Stimulated activated CD8-positive, alpha-beta memory T cell treated with anti-CD3 and anti-CD28 coated beads, Interleukin-12 subunit alpha, Interleukin-12 subunit beta, amount 100 ng/mL, for 4 hours (primary cell): ENCODE measurements around the gene LYSMD3.

Experiments
- DNase-seq: peaks from one replicate; pipeline ENCODE4 v3.0.0-alpha.2; 2020; ENCODE audit warnings: low read depth

The LYSMD3 gene

DNA sequence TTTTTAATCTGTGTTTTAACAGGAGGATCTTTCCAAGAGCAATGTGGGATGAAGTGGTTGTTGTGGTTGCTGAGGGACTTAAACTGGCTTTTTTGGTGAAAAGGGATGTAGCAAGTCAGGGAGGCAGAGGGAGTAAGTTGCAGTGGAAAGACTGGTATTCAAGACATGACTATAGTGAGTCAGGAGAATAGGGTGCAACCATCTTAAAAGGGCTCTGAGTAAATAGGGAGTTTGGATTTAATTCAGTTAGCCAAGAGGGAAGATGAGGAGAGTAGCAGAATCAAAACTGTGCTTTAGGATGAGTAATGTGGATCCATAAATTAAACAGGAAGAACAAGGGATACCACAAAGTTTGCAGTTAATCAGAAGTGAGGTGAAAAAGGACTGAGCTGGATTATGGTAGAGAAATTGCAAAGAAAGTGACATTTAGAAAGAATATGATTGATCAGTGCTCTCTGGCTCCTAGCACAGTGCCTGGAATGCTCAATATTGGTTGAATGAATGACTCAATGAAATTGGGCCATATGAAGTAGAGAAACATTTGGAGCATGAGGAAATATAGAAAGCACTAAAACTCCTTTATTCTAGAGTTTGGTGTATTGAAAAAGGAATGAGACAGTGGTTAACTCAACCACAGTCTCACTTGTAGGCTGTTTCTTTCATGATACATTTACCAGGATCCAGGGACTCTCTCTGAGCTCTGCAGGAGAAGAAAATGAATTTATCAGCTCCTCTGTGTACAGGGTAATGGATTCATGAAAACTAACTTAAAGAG, 49.6 kb downstream of the LYSMD3 start:
- no peak for DNase-seq

DNA sequence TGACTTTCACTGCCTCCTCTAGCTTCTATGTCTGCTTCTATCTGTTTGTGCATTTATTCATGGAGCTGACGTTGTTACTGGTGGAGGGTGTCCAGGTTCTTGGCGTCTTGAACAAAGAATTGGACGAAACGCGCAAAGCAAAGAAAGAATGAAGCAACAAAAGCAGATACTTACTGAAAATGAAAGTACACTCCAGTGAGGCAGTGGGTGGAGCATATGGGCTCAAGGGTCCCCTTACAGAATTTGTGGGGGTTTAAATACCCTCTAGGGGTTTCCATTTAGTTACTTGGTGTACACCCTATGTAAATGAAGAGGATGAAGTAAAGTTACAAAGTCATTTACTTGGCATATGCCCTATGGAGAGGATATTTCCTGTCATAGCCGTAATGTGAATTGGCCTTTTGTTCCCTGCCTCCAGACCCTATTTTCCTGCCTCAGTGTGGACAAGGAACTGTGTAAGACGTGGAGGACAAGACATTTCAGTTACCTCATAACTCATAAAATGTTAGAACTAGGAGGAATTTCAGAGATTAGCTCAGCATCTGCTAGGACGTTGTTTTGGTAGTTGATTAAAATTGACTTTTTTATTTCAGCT, 51.7 kb downstream of the LYSMD3 start:
- no peak for DNase-seq

DNA sequence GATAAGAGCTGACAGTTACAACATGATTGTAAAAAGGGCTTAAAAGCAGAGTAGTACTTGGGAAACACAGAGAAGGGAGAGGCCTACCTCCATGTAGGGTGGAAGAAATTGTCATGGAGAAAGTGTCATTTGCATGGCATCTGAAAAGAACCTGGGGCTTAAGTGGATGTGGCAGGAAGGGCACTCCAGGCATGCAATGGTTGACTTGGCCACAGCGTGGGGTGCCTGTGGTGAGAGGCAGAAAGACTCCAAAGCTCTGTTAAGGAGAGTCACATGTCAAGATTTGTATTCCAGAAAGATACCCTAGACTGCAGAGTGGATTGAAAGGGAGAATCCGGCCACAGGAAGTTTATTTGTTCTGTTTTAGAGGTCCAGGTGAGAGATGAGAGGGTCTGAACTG, 52.3 kb downstream of the LYSMD3 start:
- DNase-seq, result no peak

DNA sequence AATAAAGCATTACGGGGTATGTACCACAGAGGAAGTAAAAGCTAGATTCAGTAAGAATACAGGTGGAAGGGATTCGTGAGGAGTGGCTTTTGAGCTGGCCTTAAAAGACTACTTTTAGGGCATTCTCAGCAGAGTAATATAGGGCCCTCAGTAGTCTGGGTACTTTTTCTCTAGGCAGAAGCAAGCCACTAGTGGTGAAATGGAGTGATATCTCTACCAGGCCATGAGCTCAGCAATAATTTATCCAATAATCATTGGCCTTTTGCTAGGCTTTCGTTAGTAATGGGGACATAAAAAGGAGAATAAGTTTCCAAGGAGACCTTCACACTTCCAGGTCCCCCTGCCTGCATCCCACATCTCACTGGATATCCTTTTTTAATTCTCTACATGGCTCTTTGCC, 53.0 kb downstream of the LYSMD3 start:
- no peak for DNase-seq

DNA sequence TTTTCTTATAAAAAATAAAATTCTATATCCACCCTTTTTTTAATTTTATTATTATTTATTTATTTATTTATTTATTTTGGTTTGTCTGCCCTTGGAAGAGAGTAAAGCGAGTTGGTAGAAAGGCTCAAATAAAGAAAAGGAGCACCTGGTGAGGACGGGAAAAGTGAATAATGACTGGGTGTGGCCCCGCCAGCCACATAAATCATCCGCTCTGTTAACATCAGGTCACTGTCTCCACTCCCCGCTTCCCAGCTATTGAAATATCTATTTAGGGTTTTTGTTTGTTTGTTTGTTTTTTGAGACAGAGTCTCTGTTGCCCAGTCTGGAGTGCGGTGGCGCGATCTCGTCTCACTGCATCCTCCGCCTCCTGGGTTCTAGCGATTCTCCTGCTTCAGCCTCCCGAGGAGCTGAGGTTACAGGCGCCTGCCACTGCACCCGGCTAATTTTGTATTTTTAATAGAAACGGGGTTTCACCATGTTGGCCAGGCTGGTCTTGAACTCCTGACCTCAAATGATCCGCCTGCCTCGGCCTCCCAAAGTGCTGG, 53.9 kb downstream of the LYSMD3 start:
- no peak for DNase-seq

DNA sequence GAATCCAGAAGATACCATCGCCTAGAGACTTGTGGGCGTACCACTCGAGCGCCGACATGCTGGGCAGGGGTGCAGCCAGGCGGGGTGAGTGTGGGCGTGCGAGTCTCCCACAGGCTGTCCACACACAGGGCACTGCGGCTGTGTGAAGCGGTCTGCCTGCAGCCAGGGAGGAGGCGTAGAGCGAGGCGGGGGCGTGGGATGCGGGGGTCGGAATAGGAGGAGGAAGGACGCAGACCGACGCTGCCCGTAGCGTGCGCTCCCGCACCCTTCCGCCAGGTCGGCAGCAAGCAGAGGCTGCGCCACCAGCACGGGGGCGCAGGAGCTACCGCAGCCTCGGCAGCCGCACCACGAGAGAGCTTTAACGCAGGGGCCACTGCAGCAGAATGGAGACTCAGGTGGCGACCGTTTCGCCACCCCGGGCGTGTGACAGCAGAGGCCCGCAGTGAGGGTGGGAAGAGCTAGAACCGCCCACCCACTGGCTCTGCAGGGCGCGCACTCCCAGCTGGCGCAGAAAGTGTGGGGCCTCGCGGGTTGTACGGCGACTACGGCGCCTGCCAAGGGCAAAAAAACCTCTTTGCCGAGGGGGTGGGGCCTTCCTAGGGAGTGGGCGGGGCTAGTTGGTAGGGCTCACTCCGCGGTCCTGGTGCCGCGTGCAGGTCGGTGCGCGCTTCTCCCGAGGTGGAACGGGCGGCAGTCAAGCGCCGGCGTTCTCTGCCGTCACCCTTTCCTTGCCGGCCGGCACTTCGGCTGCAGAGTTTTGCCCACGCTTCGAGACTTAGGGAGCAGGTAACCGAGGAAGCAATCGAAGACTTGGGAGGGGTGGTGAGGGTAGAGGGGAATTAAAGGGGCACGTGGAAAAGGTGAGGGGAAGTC, 54.9 kb downstream of the LYSMD3 start, which contains the start of the genes MBLAC2 and POLR3G:
TSS of gene MBLAC2 (minus strand) at position 537 of the 873 bp plus-strand sequence. CDS start at position 58, 479 bp downstream.
TSS of gene POLR3G (plus strand) at position 630 of the 873 bp plus-strand sequence. CDS start 10,704 bp downstream, outside the sequence.
- DNase-seq, result peak; percentile 89

DNA sequence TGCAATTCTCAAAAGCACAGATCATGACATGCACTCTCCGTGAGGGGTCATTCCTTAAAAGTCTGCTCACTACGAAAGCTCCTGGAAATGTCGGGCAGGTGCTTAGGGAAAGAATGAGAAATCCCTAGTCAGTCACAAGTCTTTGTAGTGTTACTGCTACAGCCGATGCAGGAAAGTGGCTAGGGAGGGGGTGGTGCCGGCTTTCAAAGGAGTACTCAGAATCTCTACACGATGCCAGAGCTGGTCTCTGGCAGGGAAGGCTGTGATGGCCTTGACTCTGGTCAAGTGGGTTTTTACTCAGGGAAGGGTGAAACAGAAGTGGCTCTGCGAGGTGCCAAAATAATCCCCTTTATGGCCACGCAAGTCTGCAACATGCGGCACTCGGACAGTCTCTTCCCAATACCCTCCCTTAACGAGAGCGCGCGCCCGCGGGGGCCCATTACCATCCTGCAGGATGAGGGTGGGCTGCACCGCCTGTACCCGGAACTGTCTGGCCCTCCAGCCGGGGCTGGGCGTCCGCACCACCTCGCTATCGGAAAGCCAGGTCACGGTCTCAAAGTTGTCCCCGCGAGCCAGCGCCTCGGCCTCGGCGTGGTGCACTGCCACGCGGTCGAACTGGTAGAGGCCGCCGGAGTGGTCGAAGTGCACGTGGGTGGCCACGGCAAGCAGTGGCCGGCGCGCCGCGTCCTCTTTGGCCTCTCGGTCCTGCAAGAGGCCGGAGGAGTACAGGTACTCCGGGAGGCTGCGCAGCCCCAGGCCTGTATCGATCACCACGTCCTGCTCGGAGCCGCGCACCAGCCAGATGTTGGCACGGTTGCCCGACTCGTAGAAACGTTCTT, 55.8 kb downstream of the LYSMD3 start:
- peak; percentile 3 for DNase-seq

DNA sequence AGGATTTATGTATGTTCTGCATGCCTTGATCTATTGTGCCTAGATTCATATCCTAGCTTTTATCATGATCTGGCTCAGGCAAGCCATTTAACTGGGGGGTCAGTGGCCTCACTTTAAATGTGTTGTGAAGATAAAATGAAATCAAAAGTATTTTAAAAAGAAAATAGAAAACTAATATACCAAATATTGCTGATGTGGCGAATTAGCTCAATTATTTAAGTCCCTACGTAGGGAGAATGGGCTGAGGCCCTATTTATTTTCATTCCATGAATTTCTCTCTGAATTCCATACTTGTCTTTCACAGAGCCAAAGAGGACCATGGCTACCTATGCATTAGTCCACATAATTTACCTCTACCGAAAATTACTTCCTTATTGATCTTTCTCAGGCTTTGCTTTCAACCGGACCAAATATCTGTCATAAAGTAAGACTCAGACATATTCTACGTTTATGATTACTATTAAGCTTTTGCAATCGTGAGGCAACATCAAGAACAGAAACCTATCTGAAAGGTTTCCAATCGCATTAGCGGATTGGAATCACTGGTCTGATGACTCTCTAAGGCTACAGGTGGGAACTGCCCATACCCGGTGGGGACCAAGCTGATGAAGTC, 56.5 kb downstream of the LYSMD3 start:
- no peak for DNase-seq
